ENCODE measurements around the gene YPEL1. TPM values are rescaled to one million over a fixed set of nuclear protein-coding genes. Genes with fewer than 3 reads are reported as not detected.

Gene YPEL1
- total and polyA plus RNA-seq, 7 donors: 0.72 to 21.9 (median 4.6) TPM

- 40 to 64% (median 43%) methylated on average over 9 of the region's 9 CpGs for WGBS, 3 donors
- TF ChIP-seq, protein P1, sequence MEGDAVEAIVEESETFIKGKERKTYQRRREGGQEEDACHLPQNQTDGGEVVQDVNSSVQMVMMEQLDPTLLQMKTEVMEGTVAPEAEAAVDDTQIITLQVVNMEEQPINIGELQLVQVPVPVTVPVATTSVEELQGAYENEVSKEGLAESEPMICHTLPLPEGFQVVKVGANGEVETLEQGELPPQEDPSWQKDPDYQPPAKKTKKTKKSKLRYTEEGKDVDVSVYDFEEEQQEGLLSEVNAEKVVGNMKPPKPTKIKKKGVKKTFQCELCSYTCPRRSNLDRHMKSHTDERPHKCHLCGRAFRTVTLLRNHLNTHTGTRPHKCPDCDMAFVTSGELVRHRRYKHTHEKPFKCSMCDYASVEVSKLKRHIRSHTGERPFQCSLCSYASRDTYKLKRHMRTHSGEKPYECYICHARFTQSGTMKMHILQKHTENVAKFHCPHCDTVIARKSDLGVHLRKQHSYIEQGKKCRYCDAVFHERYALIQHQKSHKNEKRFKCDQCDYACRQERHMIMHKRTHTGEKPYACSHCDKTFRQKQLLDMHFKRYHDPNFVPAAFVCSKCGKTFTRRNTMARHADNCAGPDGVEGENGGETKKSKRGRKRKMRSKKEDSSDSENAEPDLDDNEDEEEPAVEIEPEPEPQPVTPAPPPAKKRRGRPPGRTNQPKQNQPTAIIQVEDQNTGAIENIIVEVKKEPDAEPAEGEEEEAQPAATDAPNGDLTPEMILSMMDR (IDR thresholded peaks at IDR 0.05): no peak
- H3K4me1 ChIP-seq: peaks cover 36% of the 10 kb centered on the region
- peak overlapping the region; percentile 26 for H3K4me3 ChIP-seq
- no peak for DNase-seq
- H3K9me3 ChIP-seq: no peaks in the 10 kb centered on the region
- H3K27me3 ChIP-seq (ENCODE audit: insufficient read depth in 3 of 3, low read length in 2 of 3): no peaks in the 10 kb centered on the region
- peaks cover 0 to 17% of the 10 kb centered on the region in 2 donors for H3K36me3 ChIP-seq (ENCODE audit: insufficient read depth in 1 of 2, low read depth in 1 of 2)
- H3K27ac ChIP-seq: peak overlapping the region; percentile 83
- intact Hi-C loops (cut with DNase I): loop anchor here (2.0 to 5.0 kb wide), 4 partner anchors 154 to 239 kb away; partner anchors contain the start of genes PPM1F (in 2 of the 2) and MAPK1 (in 1 of the 2)
- ATAC-seq: peak in 3 of 4 donors; percentile 1 to 30 (median 19)
These were observed 22.1 kb downstream of the YPEL1 start for GRCh38 chr22:21713428-21714058.

GRCh38 chr22:21712751-21713427 is 22.7 kb downstream of the YPEL1 start:
- DNase-seq: peak; percentile 58 to 72
- Histone ChIP-seq H3K27ac (peak overlapping the region; percentile 83), H3K4me3 (no peak overlapping the region), H3K27me3 (ENCODE audit: insufficient read depth in 3 of 3, low read length in 2 of 3) (no peaks in the 10 kb centered on the region), H3K36me3 (ENCODE audit: insufficient read depth in 1 of 2, low read depth in 1 of 2) (peaks cover 0 to 17% of the 10 kb centered on the region in 2 donors), H3K4me1 (peaks cover 42% of the 10 kb centered on the region), H3K9me3 (no peaks in the 10 kb centered on the region)
- intact Hi-C loops (cut with DNase I): loop anchor here (2.0 to 5.0 kb wide), 4 partner anchors 154 to 240 kb away; partner anchors contain the start of genes PPM1F (in 2 of the 2) and MAPK1 (in 1 of the 2)
- peak; percentile 58 to 86 (median 78) for ATAC-seq
- 11 to 21% (median 12%) methylated on average over 14 of the region's 14 CpGs for WGBS, 3 donors
- TF ChIP-seq, protein P1 (IDR thresholded peaks at IDR 0.05): peak; percentile 74

DNA sequence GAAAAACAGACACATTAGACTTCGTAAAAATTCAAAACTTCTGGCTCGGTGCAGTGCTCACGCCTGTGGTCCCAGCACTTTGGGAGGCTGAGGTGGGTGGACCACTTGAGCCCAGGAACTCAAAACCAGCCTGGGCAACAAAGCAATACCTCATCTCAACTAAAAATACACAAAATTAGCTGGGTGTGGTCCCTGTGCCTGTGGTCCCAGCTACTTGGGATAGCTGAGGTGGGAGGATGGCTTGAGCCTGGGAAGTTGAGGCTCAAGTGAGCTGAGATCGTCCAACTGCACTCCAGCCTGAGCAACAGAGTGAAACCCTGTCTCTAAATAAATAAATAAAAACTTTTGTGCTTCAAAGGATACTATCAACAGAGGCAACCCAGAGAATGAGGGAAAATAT is 23.7 kb downstream of the YPEL1 start:
- Histone ChIP-seq H3K36me3 (ENCODE audit: insufficient read depth in 1 of 2, low read depth in 1 of 2) (peaks cover 0 to 17% of the 10 kb centered on the region in 2 donors), H3K4me3 (no peak overlapping the region), H3K27ac (no peak overlapping the region), H3K4me1 (peaks cover 53% of the 10 kb centered on the region), H3K27me3 (ENCODE audit: insufficient read depth in 3 of 3, low read length in 2 of 3) (no peaks in the 10 kb centered on the region), H3K9me3 (no peaks in the 10 kb centered on the region)
- DNase-seq: no peak
- TF ChIP-seq, protein P1 (IDR thresholded peaks at IDR 0.05): no peak
- intact Hi-C loops (cut with DNase I): loop anchor here (2.0 to 5.0 kb wide), 4 partner anchors 155 to 241 kb away; partner anchors contain the start of genes PPM1F (in 2 of the 2) and MAPK1 (in 1 of the 2)
- ATAC-seq: no peak
- 91 to 93% (median 91%) methylated on average over 4 of the region's 4 CpGs for WGBS, 3 donors

DNA sequence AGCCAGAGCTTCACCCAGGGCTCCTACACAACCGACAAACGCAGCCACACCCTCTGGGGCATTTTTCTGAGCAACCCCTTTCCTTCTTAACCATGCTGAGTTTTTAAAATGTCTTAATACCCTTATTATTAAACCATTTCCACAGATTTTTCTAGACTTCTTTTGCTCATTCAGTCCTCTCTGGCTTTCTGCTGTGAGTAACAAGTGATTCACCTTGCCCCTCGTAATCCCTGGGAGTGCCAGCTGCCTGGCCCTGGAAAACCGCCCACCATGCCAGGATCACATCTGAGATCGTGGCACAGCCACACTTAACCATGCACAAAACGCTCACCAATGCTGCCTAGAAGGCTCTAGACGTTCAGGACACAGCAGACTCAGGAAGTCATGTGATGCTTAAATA is 25.4 kb downstream of the YPEL1 start:
- H3K27me3 ChIP-seq (ENCODE audit: insufficient read depth in 3 of 3, low read length in 2 of 3): no peaks in the 10 kb centered on the region
- ATAC-seq (no peak), DNase-seq (no peak)
- peaks cover 47% of the 10 kb centered on the region for H3K4me1 ChIP-seq
- no peak overlapping the region for H3K27ac ChIP-seq
- peaks cover 0 to 17% of the 10 kb centered on the region in 2 donors for H3K36me3 ChIP-seq (ENCODE audit: insufficient read depth in 1 of 2, low read depth in 1 of 2)
- H3K4me3 ChIP-seq: no peak overlapping the region
- intact Hi-C loops (cut with DNase I): loop anchor here (5.0 kb wide), 3 partner anchors 157 to 242 kb away; partner anchors contain the start of genes MAPK1 (in 1 of the 2) and PPM1F (in 1 of the 2)
- 69 to 80% (median 77%) methylated on average over 7 of the region's 7 CpGs for WGBS, 3 donors
- TF ChIP-seq, protein P1 (IDR thresholded peaks at IDR 0.05): no peak
- no peaks in the 10 kb centered on the region for H3K9me3 ChIP-seq

Measured in psoas muscle (tissue), 8 donors.